HEK293 (cell line): ENCODE results near the gene STX4.
A peak's percentile ranks its signal among the peaks of the same experiment; 100 is the strongest.

Source experiments
- AEBP2 ChIP-seq: fragments of 450-650 bp; formaldehyde crosslinking; IDR thresholded peaks from 2 replicates; pipeline ENCODE4 v1.5.1; 2016; ENCODE audit warnings: missing biosample characterization, missing genetic modification characterization, borderline replicate concordance
- GLIS2 ChIP-seq: fragments of 450-650 bp; formaldehyde crosslinking; IDR thresholded peaks from 2 replicates; pipeline ENCODE4 v1.5.1; 2016; ENCODE audit warnings: missing biosample characterization, missing genetic modification characterization
- HIC1 ChIP-seq: fragments of 450-650 bp; formaldehyde crosslinking; IDR thresholded peaks from 2 replicates; pipeline ENCODE4 v1.5.1; 2016; ENCODE audit warnings: missing biosample characterization, missing genetic modification characterization
- PATZ1 ChIP-seq: fragments of 450-650 bp; formaldehyde crosslinking; IDR thresholded peaks from 2 replicates; pipeline ENCODE4 v1.5.1; 2016; ENCODE audit warnings: missing biosample characterization, missing genetic modification characterization
- SP3 ChIP-seq: fragments of 450-650 bp; formaldehyde crosslinking; IDR thresholded peaks from 2 replicates; pipeline ENCODE4 v1.5.1; 2016; ENCODE audit warnings: missing biosample characterization, missing genetic modification characterization
- TCF7L2 ChIP-seq: IDR thresholded peaks from 2 replicates; pipeline ENCODE4 v1.6.1; 2011; ENCODE audit warnings: low read depth, mild to moderate bottlenecking, inconsistent platforms, low read length, moderate library complexity, borderline replicate concordance
- ZBTB44 ChIP-seq: fragments of 450-650 bp; IDR thresholded peaks from 2 replicates; pipeline ENCODE4 v1.5.1; 2018; ENCODE audit warnings: missing biosample characterization, mild to moderate bottlenecking, missing genetic modification characterization
- ZBTB6 ChIP-seq: fragments of 450-650 bp; formaldehyde crosslinking; IDR thresholded peaks from 2 replicates; pipeline ENCODE4 v1.5.1; 2017; ENCODE audit warnings: missing biosample characterization, missing genetic modification characterization
- ZIC2 ChIP-seq: fragments of 450-650 bp; formaldehyde crosslinking; IDR thresholded peaks from 2 replicates; pipeline ENCODE4 v1.5.1; 2016; ENCODE audit warnings: missing biosample characterization, missing genetic modification characterization
- ZNF132 ChIP-seq: fragments of 450-650 bp; formaldehyde crosslinking; IDR thresholded peaks from 2 replicates; pipeline ENCODE4 v1.5.1; 2017; ENCODE audit warnings: missing biosample characterization, missing genetic modification characterization, borderline replicate concordance
- ZNF174 ChIP-seq: fragments of 450-650 bp; formaldehyde crosslinking; IDR thresholded peaks from 2 replicates; pipeline ENCODE4 v1.5.0; 2017; ENCODE audit warnings: missing biosample characterization, mild to moderate bottlenecking, missing genetic modification characterization
- ZNF214 ChIP-seq: fragments of 450-650 bp; formaldehyde crosslinking; IDR thresholded peaks from 2 replicates; pipeline ENCODE4 v1.5.1; 2017; ENCODE audit warnings: missing biosample characterization, mild to moderate bottlenecking, missing genetic modification characterization, borderline replicate concordance
- ZNF302 ChIP-seq: fragments of 450-650 bp; formaldehyde crosslinking; IDR thresholded peaks from 2 replicates; pipeline ENCODE4 v1.5.1; 2016; ENCODE audit warnings: missing biosample characterization, missing genetic modification characterization, low read depth
- ZNF335 ChIP-seq: fragments of 450-650 bp; formaldehyde crosslinking; conservative IDR thresholded peaks from 2 replicates; pipeline ENCODE4 v1.5.1; 2016; ENCODE audit warnings: missing biosample characterization, missing genetic modification characterization
- ZNF394 ChIP-seq: fragments of 450-650 bp; formaldehyde crosslinking; IDR thresholded peaks from 2 replicates; pipeline ENCODE4 v1.5.1; 2016; ENCODE audit warnings: missing biosample characterization, missing genetic modification characterization, mild to moderate bottlenecking, moderate library complexity, borderline replicate concordance
- ZNF449 ChIP-seq: fragments of 450-650 bp; formaldehyde crosslinking; IDR thresholded peaks from 2 replicates; pipeline ENCODE4 v1.5.1; 2017; ENCODE audit warnings: missing biosample characterization, mild to moderate bottlenecking, missing genetic modification characterization, moderate library complexity
- ZNF501 ChIP-seq: fragments of 450-650 bp; formaldehyde crosslinking; IDR thresholded peaks from 2 replicates; pipeline ENCODE4 v1.5.1; 2016; ENCODE audit warnings: missing biosample characterization, missing genetic modification characterization
- ZNF513 ChIP-seq: fragments of 450-650 bp; IDR thresholded peaks from 2 replicates; pipeline ENCODE4 v1.5.1; 2018; ENCODE audit warnings: missing biosample characterization, missing genetic modification characterization
- ZNF514 ChIP-seq: fragments of 450-650 bp; formaldehyde crosslinking; IDR thresholded peaks from 2 replicates; pipeline ENCODE4 v1.5.1; 2016; ENCODE audit warnings: missing biosample characterization, missing genetic modification characterization
- ZNF548 ChIP-seq: fragments of 450-650 bp; formaldehyde crosslinking; IDR thresholded peaks from 2 replicates; pipeline ENCODE4 v1.5.1; 2016; ENCODE audit warnings: missing biosample characterization, missing genetic modification characterization
- ZNF580 ChIP-seq: fragments of 450-650 bp; formaldehyde crosslinking; IDR thresholded peaks from 2 replicates; pipeline ENCODE4 v1.5.1; 2016; ENCODE audit warnings: missing biosample characterization, missing genetic modification characterization
- ZNF645 ChIP-seq: fragments of 450-650 bp; formaldehyde crosslinking; IDR thresholded peaks from 2 replicates; pipeline ENCODE4; 2016; ENCODE audit warnings: missing biosample characterization, missing genetic modification characterization
- ZNF658 ChIP-seq: fragments of 450-650 bp; formaldehyde crosslinking; IDR thresholded peaks from 2 replicates; pipeline ENCODE4; 2016; ENCODE audit warnings: missing biosample characterization, missing genetic modification characterization
- ZNF777 ChIP-seq: fragments of 450-650 bp; formaldehyde crosslinking; IDR thresholded peaks from 2 replicates; pipeline ENCODE4 v1.5.1; 2017; ENCODE audit warnings: missing biosample characterization, missing genetic modification characterization, borderline replicate concordance
- ZNF792 ChIP-seq: fragments of 450-650 bp; formaldehyde crosslinking; IDR thresholded peaks from 2 replicates; pipeline ENCODE4 v1.5.1; 2016; ENCODE audit warnings: missing biosample characterization, missing genetic modification characterization

The STX4 gene

GRCh38 chr16:31033709-31034492 lies 543 bp downstream of the STX4 start (continued):
- TF ChIP-seq AEBP2 (tag by site-specific recombination), result no peak
- TF ChIP-seq HIC1 (tag by site-specific recombination), result peak; percentile 50; the same call in 1 of the 2 replicates
- TF ChIP-seq ZNF777 (tag by site-specific recombination), result no peak; the same call in 1 of the 2 replicates
- TF ChIP-seq ZBTB44 (tag by site-specific recombination), result no peak
- no peak for TF ChIP-seq ZNF548
- TF ChIP-seq PATZ1, result peak; percentile 74
- TF ChIP-seq ZNF174, result no peak
- TF ChIP-seq ZNF645 (tag by site-specific recombination), result peak; percentile 78; the same call in 1 of the 2 replicates
- no peak for TF ChIP-seq ZNF132 (tag by site-specific recombination)
- peak; percentile 38 for TF ChIP-seq GLIS2 (tag by site-specific recombination)
- no peak for TF ChIP-seq ZNF214 (tag by site-specific recombination)
- TF ChIP-seq ZNF514 (tag by site-specific recombination), result no peak
- TF ChIP-seq ZNF335 (tag by site-specific recombination), result peak; percentile 97
- TF ChIP-seq ZIC2 (tag by site-specific recombination), result no peak
- TF ChIP-seq ZNF792 (tag by site-specific recombination), result no peak
- no peak for TF ChIP-seq TCF7L2
- peak; percentile 91 for TF ChIP-seq ZNF394 (tag by site-specific recombination)
- TF ChIP-seq ZBTB6 (tag by site-specific recombination), result peak; percentile 64; the same call in 1 of the 2 replicates
- 0 out of 2 replicates have a peak, but pooled peaks have one; percentile 11 for TF ChIP-seq ZNF449
- TF ChIP-seq SP3 (tag by site-specific recombination), result peak; percentile 73
- no peak for TF ChIP-seq ZNF501 (tag by site-specific recombination)
- no peak for TF ChIP-seq ZNF513 (tag by site-specific recombination)
- no peak for TF ChIP-seq ZNF302 (tag by site-specific recombination)
- peak; percentile 27; the same call in 1 of the 2 replicates for TF ChIP-seq ZNF580
- TF ChIP-seq ZNF658, result no peak
